GM18907 (cell line): ENCODE measurements around the gene VPS33B.
"Not testable (repeated sequence)": the region's sequence is repeated elsewhere in the genome, so short reads cannot be mapped to it uniquely, and the experiment has no call there.

Experiments
- ATAC-seq: cut with Tn5 transposase; IDR thresholded peaks from one replicate; pipeline ENCODE4 v1.9.1; 2021; ENCODE audit warnings: mild to moderate bottlenecking, moderate library complexity; ENCODE audit not compliant: unreplicated experiment

VPS33B gene

DNA sequence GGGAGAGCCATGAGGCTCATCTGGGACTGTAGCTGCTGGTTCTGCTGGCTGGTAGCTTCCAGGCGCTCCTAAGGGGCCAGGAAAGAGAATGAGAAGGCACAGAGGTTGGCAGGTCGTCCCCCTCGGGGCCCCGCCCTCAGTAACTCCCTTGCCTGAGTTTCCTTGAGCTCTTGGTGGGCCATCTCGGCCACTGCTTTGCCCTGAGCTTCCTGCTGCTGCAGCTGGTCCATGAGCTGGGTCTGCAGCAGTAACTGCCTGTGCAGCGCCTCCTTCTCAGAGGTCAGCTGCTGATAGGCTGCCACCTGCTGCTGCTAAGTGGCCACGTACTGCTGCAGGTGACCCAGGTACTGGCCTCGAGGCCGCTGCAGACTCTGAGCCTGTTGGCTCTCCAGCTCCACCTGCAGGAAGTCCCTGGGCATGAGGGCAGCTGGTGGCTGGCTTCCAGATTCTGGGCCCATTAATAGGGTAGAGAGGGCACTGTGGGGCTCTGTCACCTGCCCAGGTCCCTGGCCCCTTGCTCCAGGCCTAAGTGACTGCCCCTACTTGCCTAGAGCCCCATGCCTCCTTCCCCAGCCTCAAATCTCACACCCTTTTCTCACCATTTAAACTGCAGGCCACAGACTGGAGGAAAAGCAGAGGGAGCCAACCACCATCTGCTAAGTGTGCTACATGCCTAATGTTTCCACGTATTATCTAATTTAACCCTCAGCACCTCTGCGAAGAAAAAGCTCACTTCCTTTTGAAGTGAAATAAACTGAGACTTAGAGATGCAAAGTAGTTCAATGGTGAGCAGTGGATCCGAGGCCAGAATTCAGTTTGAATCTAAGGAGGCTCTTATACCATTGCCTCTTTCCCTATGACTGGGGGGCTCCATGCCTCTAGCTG is 10.8 kb upstream of the VPS33B start:
- ATAC-seq = no peak

DNA sequence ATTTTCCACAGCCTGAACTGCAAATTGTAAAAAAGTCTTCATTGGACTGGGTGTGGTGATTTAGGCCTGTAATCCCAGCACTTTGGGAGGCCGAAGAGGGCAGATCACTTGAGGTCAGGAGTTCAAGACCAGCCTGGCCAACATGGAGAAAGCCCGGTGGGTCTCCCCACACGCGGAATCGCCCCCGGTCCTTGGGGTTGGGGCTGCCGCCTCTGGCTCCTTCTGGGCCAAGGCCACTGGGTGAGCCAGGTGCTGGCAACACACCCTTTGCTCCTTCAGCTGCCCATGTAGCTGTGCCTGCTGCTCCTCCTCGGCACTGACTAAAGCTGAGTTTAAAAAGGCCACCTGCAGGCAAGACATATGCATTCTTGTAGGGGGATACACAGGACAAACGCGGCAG is 9.4 kb upstream of the VPS33B start:
- no peak for ATAC-seq

DNA sequence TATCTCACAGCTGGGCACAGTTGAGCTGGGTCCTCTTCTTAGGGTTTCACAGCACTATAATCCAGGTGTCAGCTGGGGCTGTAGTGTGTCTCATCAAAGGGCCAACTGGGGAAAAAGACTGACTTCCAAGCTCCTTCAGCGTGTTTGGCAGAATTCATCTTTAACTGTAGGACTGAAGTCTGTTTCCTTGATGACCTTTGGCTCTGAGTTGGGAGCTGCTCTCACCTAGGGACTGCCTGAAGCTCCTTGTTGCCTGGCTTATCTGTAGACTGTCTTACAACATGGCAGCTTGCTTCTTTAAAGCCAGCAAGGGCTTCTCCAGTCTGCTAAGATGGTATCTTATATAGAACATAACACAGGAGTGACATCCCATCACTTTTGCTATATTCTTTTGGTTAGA is 5.3 kb upstream of the VPS33B start:
- ATAC-seq = no peak

DNA sequence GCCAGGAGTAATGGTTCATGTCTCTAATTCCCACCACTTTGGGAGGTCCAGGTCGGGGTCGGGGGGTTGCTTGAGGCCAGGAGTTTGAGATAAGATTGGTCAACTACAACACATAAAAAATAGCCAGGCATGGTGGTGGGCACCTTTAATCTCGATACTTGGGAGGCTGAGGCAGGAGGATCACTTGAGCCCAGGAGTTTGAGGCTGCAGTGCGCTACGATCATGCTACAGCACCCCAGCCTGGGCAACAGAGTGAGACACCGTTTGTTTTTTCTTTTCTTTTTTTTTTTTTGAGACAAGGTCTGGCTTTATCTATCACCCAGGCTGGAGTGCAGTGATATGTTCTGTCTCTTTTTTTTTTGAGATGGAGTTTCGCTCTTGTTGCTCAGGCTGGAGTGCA is 1.3 kb upstream of the VPS33B start:
- no peak for ATAC-seq

DNA sequence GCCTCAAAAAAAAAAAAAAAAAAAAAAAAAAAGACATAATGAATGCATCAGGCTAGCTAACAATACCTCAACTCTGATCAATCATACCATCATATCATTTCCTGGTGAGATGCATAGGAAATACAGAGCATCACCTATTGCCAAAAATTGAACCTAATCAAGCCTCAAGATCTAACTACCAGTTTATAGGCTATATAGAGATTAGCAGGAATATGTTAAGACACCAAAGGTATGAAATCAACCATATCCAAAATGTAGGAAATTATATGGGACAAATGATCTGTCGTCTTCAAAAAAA is 387 bp upstream of the VPS33B start:
- peak; percentile 19 for ATAC-seq

DNA sequence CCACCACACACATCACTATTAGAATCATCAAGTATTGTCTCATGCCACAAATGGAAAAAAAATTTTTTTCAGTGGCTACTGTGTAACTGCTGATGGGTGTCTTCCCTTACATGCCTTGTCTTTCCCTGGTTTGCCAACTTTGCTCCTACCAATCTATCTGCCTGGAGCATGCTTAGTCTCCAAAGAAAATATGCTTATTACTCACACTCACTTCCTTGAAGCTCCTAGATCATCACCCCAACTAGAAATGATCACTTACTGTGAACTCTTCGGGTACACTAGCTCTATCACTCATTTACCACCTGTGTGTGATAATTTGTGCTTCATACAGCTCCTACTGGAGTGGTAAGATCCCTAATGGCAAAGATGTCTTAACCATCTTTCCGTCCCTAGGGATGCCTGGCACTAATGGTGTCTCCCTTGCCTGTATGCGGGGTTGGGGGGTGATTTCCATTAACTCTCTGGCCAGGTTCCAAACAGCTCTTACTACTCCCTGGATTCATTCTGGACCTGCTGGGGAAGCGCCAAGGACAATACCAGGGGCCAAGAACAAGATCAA is 799 bp downstream of the VPS33B start:
- ATAC-seq = peak; percentile 18

DNA sequence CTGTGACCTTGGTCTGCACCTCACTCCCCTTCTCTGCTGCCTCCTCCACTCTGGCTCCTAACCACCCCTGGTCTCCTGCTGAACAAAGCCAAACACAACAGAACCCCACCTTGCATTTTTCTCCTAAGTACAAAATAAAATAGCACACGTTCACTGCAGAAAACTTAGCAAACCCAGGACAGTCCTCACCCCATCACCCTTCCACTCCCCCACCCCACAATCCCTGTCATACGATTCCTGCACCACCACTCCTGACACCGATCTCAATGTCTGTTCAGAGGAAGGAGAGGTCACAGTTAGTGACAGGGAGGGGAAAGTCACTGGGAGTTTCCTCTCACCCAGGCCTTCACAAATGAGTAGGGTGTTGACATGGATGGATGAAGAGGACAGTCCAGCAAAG is 4.2 kb downstream of the VPS33B start:
- ATAC-seq = no peak

DNA sequence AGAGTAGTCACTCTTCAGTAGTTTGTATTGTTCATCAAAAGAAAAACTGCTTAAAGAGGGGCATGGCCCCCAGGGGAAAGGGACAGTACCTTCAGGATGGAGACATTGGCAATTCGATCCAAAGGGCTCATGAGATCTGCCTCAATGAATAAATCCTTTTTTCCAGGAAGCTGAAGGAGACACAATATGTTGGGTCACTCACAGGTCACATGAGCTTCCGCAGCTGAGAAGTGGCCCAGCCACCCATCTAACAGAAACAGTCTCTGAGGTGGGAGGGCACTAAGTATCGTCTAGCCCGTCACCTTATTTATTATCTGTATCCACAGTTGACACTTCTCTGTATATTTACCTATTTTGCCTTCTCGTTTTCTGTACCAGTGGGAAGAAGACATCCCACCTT is 4.7 kb downstream of the VPS33B start:
- ATAC-seq = no peak

DNA sequence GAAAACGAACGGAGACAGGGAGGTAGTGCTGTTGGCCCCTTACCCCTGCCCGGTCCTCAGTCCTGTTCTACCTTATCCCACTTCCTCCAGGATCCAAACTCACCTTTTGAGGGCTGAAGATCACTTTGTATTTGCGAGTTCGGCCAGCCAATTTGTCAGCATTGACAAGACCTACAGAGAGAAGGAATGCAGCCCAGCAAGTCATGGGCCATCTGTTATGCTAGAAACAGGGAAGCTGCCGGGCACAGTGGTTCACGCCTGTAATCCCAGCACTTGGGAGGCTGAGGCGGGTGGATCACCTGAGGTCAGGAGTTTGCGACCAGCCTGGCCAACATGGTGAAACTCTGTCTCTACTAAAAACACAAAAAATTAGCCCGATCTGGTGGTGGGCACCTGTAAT is 8.7 kb downstream of the VPS33B start:
- not testable (repeated sequence) for ATAC-seq

DNA sequence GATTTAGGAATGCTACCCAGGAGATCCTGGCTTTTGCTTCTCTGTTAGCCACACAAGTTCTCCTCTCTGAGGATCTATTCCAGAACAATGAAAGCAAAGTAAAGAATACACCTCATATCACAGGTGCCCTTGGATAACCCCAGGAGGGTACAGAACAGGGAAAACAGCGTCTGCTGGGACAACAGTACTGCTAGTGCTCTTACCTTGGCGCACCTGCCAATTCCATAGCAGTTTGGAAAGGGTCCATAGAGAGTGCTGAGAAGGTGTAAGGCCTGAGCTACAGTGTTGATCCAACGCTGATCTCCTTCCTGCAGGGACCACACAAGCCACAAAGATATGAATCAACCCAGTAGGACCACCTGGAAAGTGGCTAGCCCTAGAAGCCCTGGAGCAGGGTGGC is 15.1 kb downstream of the VPS33B start:
- no peak for ATAC-seq

DNA sequence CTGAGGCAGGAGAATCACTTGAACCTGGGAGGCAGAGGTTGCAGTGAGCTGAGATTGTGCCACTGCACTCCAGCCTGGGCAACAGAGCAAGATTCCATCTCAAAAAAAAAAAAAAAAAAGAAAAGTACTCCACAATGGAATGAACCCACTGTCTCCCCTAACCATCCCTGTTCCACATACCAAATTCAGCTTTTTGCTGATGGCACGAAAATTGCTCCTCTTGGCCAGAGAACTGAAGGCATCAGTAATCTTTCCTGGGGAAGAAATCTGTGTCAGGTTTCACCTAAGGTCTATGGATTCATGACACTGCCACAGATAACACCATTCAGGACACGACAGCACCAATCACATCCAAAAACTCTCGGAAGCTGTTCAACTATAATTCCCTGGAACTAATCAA is 21.2 kb downstream of the VPS33B start:
- no peak for ATAC-seq

DNA sequence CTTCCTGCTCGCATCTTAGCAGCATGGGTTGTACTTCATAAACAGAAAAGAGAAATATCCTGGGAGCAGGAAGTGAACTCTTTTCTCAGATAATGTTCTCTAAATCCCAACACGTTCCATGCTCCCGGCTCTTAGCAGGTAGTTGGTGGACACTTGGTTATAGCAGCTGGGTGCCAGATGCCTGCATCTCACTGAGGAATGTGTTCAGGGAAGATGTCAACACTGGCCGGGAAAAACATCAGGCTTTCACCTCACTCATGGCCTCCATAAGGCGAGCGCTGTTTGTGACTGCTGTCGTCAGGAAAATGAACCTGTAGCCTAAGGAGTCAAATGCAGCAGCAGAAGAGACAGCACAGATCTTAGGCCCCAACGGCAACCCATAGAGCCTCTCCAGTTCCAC is 23.7 kb downstream of the VPS33B start:
- no peak for ATAC-seq

DNA sequence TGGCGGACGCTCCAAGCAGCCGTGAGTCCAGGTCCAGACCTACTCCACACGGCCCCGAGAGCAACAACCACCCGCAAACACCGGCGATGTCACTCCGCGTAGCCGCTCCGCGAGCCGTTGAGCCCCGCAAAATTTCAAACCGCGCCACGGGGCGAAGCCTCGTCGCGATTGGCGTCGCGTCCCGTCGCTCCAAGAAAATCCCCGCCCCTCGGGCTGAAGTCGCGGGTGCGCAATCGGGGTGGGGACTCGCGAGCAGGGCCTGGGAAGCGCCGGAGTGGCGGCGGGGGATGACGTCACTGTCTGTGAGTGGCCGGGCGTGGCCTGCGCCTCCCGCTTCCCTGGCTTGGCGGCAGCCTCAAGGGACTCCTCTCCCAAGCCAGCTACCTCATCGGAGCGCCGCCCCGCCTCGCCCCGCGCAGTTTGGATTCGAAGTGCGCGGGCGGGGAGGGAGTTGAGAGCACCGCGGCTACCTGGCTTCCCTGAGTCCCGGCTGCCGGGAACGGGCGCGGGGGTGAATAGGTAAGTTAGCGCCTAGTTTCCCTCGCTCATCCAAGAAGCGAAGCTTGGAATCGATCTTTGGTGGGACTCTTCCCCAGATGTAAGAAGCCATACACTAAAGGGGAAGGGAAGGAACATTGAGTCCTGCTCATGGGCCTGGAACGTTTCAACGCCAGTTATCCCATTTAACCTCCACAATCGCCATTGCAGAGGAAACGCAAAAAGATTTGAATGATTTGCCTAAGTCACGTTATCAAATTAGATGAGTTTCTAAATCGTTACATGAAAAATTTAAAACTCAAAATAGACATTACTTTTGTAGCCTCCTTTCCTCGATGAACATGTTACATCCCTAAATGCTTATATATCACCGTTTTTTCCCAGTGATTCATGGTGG is 27.7 kb downstream of the VPS33B start, which contains the start of gene PRC1:
PRC1 (minus strand) TSS at position 119 of the 895 bp plus-strand sequence; CDS start at position 1, 118 bp downstream.
- ATAC-seq = peak; percentile 93

DNA sequence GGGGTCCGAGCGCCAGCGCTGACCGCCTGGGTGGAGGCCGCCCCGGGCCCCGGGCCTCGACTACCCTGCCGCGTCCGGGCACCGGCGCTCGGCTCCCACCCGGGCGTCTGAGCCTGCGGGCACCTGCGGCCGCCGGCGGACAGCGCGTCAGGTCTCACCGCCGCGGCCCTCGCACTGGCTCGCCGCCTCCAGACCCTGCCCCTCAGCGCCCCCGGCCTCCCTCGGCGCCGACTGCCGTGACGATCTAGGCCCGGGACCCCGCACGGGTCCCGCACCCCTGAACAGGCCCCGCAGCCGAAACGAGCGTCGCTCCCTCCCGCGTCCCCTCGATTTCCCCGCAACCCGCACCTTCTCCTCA is 28.4 kb downstream of the VPS33B start:
- peak; percentile 24 for ATAC-seq

DNA sequence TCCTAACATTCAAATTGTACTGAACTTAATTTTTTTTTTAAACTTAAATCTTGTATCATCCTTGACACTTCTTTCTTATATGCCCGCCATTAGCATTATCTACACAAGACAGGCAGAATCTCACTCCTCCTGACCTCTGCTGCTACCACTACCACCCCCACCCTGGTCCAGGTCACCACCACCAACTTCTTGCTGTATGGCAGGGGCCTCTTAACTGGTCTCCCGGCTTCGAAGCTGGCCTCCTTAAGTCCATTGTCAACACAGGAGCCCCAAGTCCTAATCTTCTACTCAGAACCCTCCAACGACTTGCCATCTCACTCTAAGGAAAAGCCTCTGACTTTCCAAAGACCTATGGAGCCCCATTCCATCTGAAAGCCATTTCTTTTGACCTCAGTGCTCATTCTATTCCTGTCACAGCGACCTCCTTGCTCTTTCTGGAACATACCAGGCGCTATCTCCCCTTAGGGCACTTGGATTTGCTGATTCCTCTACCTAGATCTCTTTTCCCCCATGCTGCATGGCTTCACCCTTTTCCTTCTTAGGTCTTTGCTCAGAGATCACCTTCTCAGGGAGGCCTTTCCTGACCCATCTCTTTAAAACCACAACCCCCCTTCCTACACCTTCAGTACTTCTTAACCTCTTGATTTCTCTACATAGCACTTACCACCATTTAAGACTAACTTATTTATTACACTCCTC is 30.7 kb downstream of the VPS33B start:
- no peak for ATAC-seq

DNA sequence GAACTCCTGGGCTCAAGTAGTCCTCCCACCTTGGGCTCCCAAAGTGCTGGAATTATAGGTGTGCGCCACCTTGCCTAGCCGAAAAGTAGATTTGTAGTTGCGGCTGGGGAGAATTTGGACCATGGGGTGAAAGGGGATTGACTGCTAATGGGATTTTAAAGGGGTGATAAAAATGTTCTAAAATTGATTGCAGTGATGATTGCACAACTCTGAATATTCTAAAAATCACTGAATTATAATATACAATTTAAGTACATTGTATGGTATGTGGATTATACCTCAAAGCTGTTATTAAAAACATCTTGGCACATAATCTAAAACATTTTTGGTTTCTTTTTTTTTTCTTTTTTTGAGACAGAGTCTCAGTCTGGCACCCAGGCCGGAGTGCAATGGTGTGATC is 31.9 kb downstream of the VPS33B start:
- no peak for ATAC-seq

DNA sequence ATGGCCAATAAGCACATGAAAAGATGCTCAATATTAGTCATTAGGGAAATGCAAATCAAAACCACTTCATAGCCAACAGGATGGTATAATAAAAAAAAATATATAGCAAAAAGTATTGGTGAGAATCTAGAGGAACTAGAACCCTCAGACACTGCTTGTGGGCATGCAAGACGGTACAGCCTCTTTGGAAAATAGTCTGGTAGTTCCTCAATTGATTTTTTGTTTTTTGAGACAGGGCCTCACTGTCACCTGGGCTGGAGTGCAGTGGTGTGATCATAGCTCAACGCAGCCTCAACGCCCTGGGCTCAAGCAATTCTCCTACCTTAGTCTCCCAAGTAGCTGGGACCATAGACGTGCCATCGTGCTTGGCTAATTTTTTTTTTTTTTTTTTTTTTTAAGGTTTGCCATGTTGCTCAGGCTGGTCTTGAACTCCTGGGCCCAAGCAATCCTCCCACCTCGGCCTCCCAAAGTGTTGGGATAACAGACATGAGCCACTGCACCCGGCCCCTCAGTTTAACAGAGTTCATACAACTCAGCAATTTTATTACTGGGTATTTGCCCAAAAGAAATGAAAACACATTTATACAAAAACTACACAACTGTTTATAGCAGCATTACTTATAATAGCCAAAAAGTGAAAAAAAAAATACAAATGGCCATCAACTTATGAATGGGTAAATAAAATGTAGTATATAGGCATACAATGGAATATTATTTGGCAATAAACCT is 33.2 kb downstream of the VPS33B start:
- no peak for ATAC-seq

DNA sequence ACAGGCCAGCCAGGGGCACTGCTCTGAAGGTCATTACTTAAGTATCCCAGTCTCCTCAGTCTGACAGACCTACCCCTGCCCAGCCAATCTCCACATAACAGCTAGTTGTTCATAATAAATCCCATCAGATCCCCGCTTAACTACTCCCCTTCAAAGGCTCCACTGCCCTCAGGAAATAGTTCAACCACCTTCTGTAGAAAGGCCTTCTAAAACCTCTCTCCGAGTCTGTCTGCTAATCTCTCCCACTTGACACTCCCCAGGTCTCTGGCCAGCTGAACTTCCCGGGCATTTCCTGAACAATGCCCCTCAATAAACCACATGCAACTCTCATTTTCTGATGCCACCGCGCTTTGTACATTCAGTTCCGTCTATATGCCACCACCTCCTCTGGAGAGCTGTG is 34.1 kb downstream of the VPS33B start:
- ATAC-seq = no peak

DNA sequence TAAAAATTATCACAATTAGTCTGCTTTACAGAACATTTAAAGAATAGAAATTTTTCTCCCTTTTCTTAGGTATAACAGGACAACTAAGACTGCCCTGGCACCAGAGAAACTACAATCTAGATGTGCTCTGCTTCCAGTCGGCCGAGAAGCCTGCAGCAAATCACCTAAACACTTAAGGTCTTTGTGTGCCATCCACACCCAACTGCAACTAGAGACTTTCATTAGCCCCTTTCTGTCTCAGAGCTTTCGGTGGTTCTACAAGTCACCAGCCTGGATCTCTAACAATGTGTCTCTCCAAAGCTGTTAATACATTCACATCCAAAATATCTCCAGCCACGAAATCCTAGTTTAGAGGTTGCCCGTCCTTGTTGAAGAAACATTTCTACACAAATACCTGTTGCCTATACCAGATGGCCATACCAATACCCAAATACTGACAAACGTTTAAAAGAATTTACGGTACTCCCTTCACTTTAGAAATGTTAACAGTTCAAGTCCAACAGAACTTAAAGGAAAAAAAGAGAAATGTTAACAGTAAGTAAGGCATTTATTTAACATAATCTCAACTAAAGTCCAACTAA is 34.7 kb downstream of the VPS33B start:
- no peak for ATAC-seq
